NCI-H187 treated with DMSO at 0.1 percent for 48 hours (cell line): ENCODE data around the gene TRABD2B.

Source experiments
- DNase-seq: peaks from one replicate; lab custom pipeline; 2025; lab: John Stamatoyannopoulos, UW

The TRABD2B gene

GRCh38 chr1:47824716-47825115, 172.5 kb downstream of the TRABD2B start:
- no peak for DNase-seq

- DNase-seq = no peak
Observed at GRCh38 chr1:47824297-47824696, 172.9 kb downstream of the TRABD2B start.

- no peak for DNase-seq
Observed at GRCh38 chr1:47823040-47823808, 174.0 kb downstream of the TRABD2B start.

- DNase-seq = no peak
Observed at GRCh38 chr1:47821760-47822159, 175.4 kb downstream of the TRABD2B start.

- no peak for DNase-seq
Observed at GRCh38 chr1:47819574-47819888, 177.7 kb downstream of the TRABD2B start.

GRCh38 chr1:47818682-47819573, 178.3 kb downstream of the TRABD2B start:
- DNase-seq = no peak

- no peak for DNase-seq
Observed at GRCh38 chr1:47817861-47818260, 179.3 kb downstream of the TRABD2B start.

GRCh38 chr1:47816325-47817071, 180.7 kb downstream of the TRABD2B start:
- no peak for DNase-seq

GRCh38 chr1:47814612-47815395, 182.4 kb downstream of the TRABD2B start:
- no peak for DNase-seq

- DNase-seq = no peak
Observed at GRCh38 chr1:47813970-47814369, 183.2 kb downstream of the TRABD2B start.

GRCh38 chr1:47812904-47813514, 184.2 kb downstream of the TRABD2B start:
- no peak for DNase-seq

- no peak for DNase-seq
Observed at GRCh38 chr1:47810964-47811682, 186.1 kb downstream of the TRABD2B start.

GRCh38 chr1:47809301-47810084, 187.7 kb downstream of the TRABD2B start:
- DNase-seq = no peak

GRCh38 chr1:47808612-47809011, 188.6 kb downstream of the TRABD2B start:
- no peak for DNase-seq

- no peak for DNase-seq
Observed at GRCh38 chr1:47805921-47806361, 191.2 kb downstream of the TRABD2B start.

- no peak for DNase-seq
Observed at GRCh38 chr1:47805018-47805417, 192.2 kb downstream of the TRABD2B start.

- no peak for DNase-seq
Observed at GRCh38 chr1:47803815-47804501, 193.2 kb downstream of the TRABD2B start.

- no peak for DNase-seq
Observed at GRCh38 chr1:47797575-47797974, 199.6 kb downstream of the TRABD2B start.

- no peak for DNase-seq
Observed at GRCh38 chr1:47796626-47797025, 200.6 kb downstream of the TRABD2B start.
